Measurements from ENCODE around the gene MAP3K6. TPM values are rescaled to one million over a fixed set of nuclear protein-coding genes. Genes with fewer than 3 reads are reported as not detected.

Gene MAP3K6
- total and polyA plus RNA-seq, 4 donors: 1.3 to 8.3 (median 4.0) TPM

DNA sequence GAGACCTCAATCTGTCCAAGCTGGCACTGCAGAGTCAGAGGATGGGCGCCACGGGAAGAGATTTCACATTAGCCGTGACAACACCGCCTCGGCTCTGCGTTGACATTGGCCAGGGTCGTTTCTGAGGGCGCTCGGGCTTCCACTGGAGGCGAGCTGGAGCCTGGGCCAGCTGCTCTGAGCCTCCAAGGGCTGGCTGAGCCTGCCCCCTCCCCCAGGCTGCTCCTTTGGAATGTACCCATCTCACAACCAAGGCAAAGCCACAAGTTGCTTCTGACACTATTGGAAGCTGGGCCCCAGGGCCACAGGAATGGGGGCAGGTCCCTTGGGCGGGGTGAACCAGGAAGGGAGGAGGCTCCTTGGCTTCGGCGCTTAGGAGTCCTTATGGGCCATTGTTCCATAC, 38.3 kb upstream of the MAP3K6 start:
- no peak overlapping the region for H3K27ac ChIP-seq (ENCODE audit: low read depth in 1 of 2, low read length in 2 of 2)
- no peak for DNase-seq (ENCODE audit: low spot score)
- WGBS: 68% methylated on average over 13 of the region's 13 CpGs
- TF ChIP-seq NR2F2 (IDR thresholded peaks at IDR 0.05) (no peak), SP1 (IDR thresholded peaks at IDR 0.05) (no peak), RAD21 (IDR thresholded peaks at IDR 0.05) (no peak), HNF4A (conservative IDR thresholded peaks at IDR 0.05) (no peak), TAF1 (conservative IDR thresholded peaks at IDR 0.05) (no peak), HNF4G (IDR thresholded peaks at IDR 0.05) (no peak), YY1 (IDR thresholded peaks at IDR 0.05) (no peak), GABPA (IDR thresholded peaks at IDR 0.05 in 1 of 2, conservative IDR thresholded peaks at IDR 0.05 in 1 of 2) (no peak)
- TF ChIP-seq, protein P1, sequence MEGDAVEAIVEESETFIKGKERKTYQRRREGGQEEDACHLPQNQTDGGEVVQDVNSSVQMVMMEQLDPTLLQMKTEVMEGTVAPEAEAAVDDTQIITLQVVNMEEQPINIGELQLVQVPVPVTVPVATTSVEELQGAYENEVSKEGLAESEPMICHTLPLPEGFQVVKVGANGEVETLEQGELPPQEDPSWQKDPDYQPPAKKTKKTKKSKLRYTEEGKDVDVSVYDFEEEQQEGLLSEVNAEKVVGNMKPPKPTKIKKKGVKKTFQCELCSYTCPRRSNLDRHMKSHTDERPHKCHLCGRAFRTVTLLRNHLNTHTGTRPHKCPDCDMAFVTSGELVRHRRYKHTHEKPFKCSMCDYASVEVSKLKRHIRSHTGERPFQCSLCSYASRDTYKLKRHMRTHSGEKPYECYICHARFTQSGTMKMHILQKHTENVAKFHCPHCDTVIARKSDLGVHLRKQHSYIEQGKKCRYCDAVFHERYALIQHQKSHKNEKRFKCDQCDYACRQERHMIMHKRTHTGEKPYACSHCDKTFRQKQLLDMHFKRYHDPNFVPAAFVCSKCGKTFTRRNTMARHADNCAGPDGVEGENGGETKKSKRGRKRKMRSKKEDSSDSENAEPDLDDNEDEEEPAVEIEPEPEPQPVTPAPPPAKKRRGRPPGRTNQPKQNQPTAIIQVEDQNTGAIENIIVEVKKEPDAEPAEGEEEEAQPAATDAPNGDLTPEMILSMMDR (IDR thresholded peaks at IDR 0.05; ENCODE audit: low read depth, low read length, missing input control): no peak
- TF ChIP-seq, protein P2, sequence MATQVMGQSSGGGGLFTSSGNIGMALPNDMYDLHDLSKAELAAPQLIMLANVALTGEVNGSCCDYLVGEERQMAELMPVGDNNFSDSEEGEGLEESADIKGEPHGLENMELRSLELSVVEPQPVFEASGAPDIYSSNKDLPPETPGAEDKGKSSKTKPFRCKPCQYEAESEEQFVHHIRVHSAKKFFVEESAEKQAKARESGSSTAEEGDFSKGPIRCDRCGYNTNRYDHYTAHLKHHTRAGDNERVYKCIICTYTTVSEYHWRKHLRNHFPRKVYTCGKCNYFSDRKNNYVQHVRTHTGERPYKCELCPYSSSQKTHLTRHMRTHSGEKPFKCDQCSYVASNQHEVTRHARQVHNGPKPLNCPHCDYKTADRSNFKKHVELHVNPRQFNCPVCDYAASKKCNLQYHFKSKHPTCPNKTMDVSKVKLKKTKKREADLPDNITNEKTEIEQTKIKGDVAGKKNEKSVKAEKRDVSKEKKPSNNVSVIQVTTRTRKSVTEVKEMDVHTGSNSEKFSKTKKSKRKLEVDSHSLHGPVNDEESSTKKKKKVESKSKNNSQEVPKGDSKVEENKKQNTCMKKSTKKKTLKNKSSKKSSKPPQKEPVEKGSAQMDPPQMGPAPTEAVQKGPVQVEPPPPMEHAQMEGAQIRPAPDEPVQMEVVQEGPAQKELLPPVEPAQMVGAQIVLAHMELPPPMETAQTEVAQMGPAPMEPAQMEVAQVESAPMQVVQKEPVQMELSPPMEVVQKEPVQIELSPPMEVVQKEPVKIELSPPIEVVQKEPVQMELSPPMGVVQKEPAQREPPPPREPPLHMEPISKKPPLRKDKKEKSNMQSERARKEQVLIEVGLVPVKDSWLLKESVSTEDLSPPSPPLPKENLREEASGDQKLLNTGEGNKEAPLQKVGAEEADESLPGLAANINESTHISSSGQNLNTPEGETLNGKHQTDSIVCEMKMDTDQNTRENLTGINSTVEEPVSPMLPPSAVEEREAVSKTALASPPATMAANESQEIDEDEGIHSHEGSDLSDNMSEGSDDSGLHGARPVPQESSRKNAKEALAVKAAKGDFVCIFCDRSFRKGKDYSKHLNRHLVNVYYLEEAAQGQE (IDR thresholded peaks at IDR 0.05): no peak
- TF ChIP-seq, protein P3, sequence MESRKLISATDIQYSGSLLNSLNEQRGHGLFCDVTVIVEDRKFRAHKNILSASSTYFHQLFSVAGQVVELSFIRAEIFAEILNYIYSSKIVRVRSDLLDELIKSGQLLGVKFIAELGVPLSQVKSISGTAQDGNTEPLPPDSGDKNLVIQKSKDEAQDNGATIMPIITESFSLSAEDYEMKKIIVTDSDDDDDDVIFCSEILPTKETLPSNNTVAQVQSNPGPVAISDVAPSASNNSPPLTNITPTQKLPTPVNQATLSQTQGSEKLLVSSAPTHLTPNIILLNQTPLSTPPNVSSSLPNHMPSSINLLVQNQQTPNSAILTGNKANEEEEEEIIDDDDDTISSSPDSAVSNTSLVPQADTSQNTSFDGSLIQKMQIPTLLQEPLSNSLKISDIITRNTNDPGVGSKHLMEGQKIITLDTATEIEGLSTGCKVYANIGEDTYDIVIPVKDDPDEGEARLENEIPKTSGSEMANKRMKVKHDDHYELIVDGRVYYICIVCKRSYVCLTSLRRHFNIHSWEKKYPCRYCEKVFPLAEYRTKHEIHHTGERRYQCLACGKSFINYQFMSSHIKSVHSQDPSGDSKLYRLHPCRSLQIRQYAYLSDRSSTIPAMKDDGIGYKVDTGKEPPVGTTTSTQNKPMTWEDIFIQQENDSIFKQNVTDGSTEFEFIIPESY (IDR thresholded peaks at IDR 0.05): no peak
- no peak overlapping the region for H3K9ac ChIP-seq (ENCODE audit: low read depth in 1 of 2, low read length in 2 of 2)
- H3K9me3 ChIP-seq (ENCODE audit: control insufficient read depth in 4 of 4, low read length in 3 of 4): no peaks in the 10 kb centered on the region
- H3K4me3 ChIP-seq (ENCODE audit: low read depth in 1 of 3, low read length in 3 of 3): no peak overlapping the region
- H3K27me3 ChIP-seq (ENCODE audit: control insufficient read depth in 4 of 4, insufficient read depth in 4 of 4, low read length in 3 of 4): no peaks in the 10 kb centered on the region
- H3K36me3 ChIP-seq (ENCODE audit: control insufficient read depth in 4 of 4, insufficient read depth in 3 of 4, low read depth in 1 of 4, low read length in 3 of 4): peaks cover 3 to 30% (median 9%) of the 10 kb centered on the region in 4 donors
- peaks cover 0 to 12% (median 2%) of the 10 kb centered on the region in 4 donors for H3K4me1 ChIP-seq (ENCODE audit: control insufficient read depth in 4 of 4, insufficient read depth in 4 of 4, low read length in 3 of 4)

DNA sequence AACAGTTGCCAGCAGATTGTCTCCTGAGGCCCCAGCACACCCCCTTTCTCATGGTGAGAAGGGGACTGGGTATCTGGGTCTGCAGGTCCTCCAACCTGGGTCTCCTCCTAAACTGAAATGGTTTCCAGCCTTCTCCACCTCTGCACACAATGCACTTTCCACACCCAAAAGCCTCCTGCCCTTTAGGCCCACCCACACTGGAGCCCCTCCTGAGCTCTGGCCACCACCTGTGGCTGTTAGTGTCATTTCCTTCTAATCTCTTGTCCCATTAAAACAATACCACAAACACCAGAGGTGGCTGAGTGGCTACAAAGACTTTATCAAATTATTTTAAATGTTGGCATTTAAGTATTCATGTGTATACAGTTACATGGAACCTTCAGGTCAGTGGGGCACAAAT, 37.2 kb upstream of the MAP3K6 start:
- DNase-seq (ENCODE audit: low spot score): no peak
- H3K9me3 ChIP-seq (ENCODE audit: control insufficient read depth in 4 of 4, low read length in 3 of 4): no peaks in the 10 kb centered on the region
- no peak overlapping the region for H3K4me3 ChIP-seq (ENCODE audit: low read depth in 1 of 3, low read length in 3 of 3)
- no peak overlapping the region for H3K27ac ChIP-seq (ENCODE audit: low read depth in 1 of 2, low read length in 2 of 2)
- H3K36me3 ChIP-seq (ENCODE audit: control insufficient read depth in 4 of 4, insufficient read depth in 3 of 4, low read depth in 1 of 4, low read length in 3 of 4): peaks cover 0 to 24% (median 8%) of the 10 kb centered on the region in 4 donors
- no peaks in the 10 kb centered on the region for H3K27me3 ChIP-seq (ENCODE audit: control insufficient read depth in 4 of 4, insufficient read depth in 4 of 4, low read length in 3 of 4)
- H3K9ac ChIP-seq (ENCODE audit: low read depth in 1 of 2, low read length in 2 of 2): no peak overlapping the region
- H3K4me1 ChIP-seq (ENCODE audit: control insufficient read depth in 4 of 4, insufficient read depth in 4 of 4, low read length in 3 of 4): peaks cover 0 to 12% (median 2%) of the 10 kb centered on the region in 4 donors
- TF ChIP-seq RAD21 (IDR thresholded peaks at IDR 0.05): no peak
- TF ChIP-seq YY1 (IDR thresholded peaks at IDR 0.05): no peak
- no peak for TF ChIP-seq FOXA2 (IDR thresholded peaks at IDR 0.05)
- no peak for TF ChIP-seq HNF4A (conservative IDR thresholded peaks at IDR 0.05)
- TF ChIP-seq, protein P4, sequence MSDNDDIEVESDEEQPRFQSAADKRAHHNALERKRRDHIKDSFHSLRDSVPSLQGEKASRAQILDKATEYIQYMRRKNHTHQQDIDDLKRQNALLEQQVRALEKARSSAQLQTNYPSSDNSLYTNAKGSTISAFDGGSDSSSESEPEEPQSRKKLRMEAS (IDR thresholded peaks at IDR 0.05): no peak
- no peak for TF ChIP-seq NR2F2 (IDR thresholded peaks at IDR 0.05)
- TF ChIP-seq, protein P1 (IDR thresholded peaks at IDR 0.05; ENCODE audit: low read depth, low read length, missing input control): no peak
- TF ChIP-seq EGR1 (IDR thresholded peaks at IDR 0.05; ENCODE audit: low read depth in 2 of 2): no peak
- TF ChIP-seq, protein P5, sequence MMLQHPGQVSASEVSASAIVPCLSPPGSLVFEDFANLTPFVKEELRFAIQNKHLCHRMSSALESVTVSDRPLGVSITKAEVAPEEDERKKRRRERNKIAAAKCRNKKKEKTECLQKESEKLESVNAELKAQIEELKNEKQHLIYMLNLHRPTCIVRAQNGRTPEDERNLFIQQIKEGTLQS (IDR thresholded peaks at IDR 0.05): no peak
- no peak for TF ChIP-seq HNF4G (IDR thresholded peaks at IDR 0.05)
- no peak for TF ChIP-seq JUND (IDR thresholded peaks at IDR 0.05)
- no peak for TF ChIP-seq TAF1 (conservative IDR thresholded peaks at IDR 0.05)
- no peak for TF ChIP-seq GABPA (IDR thresholded peaks at IDR 0.05 in 1 of 2, conservative IDR thresholded peaks at IDR 0.05 in 1 of 2)
- no peak for TF ChIP-seq FOXA1 (IDR thresholded peaks at IDR 0.05)
- no peak for TF ChIP-seq RXRA (IDR thresholded peaks at IDR 0.05)
- TF ChIP-seq, protein P2 (IDR thresholded peaks at IDR 0.05): no peak

All from liver (tissue), 9 donors.